GM21526 (cell line): ENCODE data around the gene LTB4R2.

Source experiments
- ATAC-seq: cut with Tn5 transposase; IDR thresholded peaks from one replicate; pipeline ENCODE4 v1.9.1; 2021; ENCODE audit warnings: moderate library complexity; ENCODE audit not compliant: unreplicated experiment, low FRiP score

LTB4R2 gene, protein sequence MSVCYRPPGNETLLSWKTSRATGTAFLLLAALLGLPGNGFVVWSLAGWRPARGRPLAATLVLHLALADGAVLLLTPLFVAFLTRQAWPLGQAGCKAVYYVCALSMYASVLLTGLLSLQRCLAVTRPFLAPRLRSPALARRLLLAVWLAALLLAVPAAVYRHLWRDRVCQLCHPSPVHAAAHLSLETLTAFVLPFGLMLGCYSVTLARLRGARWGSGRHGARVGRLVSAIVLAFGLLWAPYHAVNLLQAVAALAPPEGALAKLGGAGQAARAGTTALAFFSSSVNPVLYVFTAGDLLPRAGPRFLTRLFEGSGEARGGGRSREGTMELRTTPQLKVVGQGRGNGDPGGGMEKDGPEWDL

DNA sequence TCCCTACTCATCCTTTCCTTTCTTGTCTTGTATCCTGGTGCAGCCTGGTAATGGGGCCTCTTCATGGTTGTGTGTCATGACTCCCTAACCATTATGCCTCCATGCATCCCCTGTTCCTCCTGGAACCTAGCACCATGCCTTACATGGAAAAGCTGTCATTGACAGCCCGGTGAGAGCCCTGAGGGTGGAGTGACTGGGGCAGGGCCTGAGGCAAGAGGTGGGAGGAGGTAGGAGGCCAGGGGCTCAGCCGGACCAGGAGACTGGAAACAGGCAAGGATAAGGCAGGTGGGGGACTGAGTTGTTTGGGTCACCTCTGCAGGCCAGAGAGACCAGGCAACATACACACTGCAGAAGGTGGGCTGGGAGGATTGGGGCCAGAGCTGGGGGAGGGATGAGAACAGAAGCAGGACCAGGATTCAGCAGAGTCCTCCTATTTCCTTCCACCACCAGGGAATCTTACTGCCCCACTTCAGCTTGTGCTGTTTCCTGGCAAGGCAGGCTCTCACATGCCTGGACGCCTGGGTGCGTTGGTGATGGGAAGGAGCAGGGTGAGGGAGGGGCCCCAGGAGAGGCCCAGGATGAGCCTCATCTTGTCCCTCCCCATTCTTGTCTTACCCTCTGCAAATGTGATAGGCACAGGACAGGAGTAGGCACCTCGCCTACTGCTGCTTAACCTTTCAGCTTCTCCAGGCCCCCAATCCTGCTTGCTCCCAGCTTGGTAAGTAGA, at the start of gene LTB4R2:
Gene LTB4R2, plus strand, starts transcription at position 603 of the 727 bp plus-strand sequence. CDS start 525 bp downstream, outside the sequence.
- ATAC-seq, result no peak

DNA sequence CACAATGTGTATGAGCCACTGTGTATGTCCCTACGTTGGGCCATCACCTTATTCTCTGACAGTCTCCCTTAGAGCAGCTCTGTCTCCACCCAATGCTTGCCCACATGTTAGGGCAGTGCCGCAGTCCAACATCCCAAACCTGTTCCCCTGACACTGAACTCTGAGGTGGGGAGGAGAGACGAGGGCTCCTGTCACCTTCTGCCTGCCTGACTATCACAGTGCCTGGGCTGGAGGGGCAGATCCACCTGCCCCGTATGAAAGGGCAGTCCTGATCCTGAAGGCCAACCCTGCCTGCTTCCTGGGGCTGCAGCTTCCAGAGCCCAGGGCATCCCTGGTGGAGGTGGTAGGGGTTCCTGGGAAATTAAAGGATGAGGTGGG, 49.2 kb upstream of the LTB4R2 start:
- no peak for ATAC-seq

DNA sequence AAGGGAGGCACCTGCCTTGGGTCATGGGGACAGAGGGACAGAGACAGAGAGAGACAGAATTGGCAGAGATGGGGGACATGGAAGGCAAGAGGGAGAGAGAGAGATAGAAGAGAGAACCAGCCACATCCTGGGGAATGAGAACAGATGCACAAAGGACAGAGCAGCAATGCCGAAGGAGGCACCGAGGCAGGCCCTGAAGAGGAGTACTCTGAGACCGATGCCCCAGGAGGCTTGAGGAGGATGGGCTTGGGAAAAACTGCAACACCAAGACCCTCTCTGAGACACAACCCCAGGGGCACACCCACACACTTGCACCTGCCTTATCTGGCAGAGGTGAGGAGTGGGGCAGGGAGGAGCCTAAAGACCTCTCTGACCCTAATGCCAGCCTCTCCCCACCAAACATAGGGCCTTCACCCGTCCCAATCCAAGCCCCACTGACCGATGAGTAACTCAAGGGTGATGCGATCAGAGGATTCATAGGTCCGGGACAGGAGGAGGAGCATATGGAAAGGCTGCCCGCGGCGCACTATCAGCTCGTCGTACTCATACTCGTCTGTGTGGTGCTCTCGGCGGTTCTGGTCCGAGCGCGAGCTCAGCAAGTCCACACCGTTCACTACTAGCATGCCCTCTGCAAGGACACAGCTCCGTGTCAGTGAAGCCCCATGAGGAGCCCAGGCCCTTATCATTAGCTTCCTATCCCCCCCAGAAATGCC, 48.5 kb upstream of the LTB4R2 start:
- no peak for ATAC-seq

DNA sequence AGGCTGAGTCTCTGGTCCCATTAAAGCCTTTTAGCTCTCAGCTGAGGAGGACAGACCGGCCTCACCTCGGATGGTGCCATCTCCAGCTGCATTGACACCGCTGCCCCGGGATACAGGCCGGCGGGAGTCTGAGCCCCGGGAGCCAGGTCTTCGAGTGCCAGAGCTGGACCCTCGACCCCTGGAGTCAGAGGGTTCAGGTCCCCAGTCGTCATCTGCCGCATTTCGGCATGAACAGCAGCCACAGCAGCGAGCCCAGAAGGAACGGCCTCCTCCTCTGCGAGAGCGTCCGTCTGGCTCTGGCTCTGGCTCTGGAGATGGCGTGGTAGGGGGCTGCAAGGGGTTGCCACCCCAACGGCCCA, 48.0 kb upstream of the LTB4R2 start:
- no peak for ATAC-seq

DNA sequence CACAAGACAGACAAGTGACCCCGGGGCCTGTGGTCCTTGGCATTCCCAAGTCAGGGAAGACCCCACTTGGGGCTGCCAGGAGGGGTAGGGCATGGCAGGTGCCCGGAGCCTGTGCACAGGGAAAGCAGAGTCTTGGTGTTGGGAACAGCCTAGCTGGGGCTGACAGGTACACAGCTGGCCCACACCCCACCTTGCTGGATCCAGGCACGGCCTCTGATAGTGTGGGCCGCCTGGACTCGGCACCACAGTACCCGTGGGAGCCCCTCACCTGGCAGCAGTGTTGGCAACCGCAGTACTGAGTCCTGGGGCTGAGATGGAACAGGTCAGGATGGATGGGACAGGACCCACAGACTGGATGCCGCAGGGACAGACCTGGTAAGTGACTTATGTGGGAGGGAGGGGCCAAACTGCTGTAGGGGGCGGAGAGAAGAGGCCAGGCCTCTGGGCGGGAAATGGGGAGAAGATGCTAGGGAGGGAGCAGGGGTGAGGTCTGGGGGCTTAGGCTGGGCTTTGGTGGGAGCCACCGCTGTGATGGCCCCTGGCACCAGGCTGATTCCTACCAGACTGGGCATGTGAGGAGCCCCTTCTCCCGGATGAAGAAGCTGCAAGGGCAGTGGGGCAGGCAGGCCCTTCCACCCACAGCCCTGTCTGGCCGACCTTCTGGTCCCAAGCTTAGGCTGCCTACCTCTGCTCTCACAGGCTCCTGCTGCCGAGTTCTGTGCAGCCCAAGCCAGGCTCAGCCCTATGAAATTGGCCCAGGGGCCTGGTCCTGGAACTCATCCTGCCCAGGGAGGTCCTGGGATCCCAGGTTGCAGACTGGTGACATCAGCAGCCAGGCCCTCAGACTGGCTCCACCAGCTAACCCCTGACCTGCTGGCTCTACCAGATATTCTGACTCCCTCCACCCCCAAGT, 46.9 kb upstream of the LTB4R2 start, which contains the start of gene TGM1:
Gene TGM1, minus strand, starts transcription at position 357 of the 913 bp plus-strand sequence. CDS start 825 bp downstream, outside the sequence.
- no peak for ATAC-seq

DNA sequence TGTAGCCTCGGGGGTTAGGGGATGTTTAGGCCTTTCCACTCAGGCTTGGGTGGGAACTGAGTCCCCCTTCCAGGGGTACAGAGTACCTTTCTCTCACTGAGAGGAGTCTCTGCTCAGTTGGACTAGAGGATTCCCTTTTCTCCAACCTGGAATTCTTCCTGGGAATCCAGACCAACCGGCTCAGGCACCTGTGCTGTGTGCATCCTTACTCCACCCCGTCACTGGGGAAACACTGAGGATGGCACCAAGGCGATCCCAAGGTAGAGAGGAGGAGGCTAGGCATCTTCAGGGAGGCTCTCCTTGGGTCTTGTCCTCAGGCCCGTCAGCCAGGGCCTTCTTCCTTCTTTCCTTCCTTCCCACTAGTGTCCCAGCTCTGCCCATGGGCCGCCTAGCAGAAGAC, 46.1 kb upstream of the LTB4R2 start:
- ATAC-seq, result no peak

DNA sequence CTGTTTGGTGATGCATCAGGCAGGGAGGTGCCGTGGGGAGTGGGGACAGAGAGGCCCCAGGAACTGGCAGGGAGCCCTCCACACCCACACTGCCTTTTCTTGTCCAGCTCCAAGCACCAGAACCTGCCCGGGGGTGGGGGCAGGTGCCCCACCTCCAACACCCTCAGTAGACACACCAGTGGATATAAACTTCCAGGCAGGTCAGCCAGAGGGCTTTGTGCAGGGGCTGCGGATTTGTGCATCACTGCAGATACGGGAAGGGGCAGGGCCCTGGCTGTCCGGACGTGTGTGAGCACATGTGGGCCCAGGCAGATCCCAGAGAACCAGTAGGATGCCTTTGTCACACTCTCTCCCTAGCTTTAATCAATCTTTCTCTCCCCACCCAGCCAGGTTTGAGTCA, 45.6 kb upstream of the LTB4R2 start:
- ATAC-seq, result no peak

DNA sequence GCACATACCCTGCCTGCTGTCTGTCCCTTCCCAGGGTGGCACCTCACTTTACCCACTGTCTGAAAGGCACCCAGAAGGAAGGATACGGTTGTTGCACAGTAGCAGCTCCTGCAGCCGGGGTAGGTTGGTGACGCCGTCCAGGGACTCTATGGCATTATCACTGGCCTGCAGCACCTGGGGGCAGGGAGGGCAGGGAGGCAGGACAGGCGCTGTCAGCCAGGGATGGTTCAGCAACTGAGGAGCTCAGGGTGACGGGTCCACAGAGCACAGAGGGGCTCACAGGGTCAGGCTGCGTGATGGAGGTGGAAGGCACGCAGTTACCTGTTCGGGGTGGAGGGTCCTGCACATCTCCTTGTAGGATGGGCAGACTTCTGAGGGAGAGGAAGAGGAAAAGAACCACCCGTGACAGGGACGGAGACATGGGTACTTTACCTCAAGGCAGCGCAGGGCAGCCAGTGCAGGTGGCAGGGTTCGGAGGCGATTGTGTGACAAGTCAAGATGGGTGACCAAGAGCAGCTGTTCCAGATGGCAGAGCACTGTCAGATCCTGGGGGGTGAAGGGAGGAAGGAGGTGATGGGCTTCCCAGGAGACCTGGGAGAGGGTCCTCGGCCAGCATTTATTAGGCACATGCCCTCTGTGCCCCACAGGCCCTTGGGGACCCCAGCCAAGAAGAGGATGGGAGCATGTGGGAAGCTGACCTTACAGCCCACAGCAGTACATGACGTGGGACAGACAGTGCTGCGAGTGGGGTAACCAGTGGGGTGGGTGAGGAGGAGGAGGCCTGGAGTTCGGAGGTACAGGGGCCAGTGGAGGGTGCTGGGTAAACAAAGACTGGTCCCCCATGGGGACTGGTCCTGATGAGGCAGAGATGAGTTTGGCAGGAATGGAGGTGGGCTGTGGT, 43.3 kb upstream of the LTB4R2 start:
- ATAC-seq, result no peak

DNA sequence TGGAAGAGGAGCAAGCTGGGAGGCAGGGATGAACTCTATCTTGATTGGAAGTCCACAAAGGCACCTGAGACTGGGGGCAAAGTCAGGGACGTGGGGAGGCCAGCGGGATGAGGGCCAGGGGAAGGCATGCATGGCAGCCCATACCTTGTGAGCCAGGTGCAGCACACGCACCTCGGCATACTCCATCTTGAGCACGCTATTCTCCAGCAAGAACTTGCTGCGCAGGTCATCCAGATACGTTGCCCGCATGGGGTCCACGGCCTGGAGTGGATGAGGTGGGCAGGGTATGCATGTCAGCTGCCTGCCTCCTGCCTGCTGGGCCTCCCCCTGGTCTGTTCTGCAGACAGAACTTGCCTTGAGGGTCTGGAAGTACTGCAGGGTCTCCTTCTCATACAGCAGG, 42.4 kb upstream of the LTB4R2 start:
- ATAC-seq, result no peak

DNA sequence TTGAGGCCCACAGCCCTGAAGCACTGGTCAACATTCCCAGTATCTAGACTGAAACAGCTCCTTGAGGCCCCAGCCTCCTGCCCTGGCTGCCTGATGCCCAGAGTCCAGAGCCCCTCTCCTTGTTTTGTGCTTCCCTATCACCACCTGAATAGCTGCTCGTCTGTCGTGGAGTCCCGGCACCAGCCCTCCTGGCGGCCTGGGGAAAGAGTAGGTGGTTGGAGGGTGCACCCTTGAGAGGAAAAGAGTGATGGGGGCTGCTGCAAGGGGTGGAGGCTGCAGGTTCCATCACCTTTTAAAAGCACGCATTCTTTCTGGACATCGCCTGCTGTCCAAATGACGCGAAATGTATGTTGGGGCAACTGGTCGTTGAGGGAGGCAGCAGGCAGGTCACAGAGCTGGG, 41.7 kb upstream of the LTB4R2 start:
- no peak for ATAC-seq

DNA sequence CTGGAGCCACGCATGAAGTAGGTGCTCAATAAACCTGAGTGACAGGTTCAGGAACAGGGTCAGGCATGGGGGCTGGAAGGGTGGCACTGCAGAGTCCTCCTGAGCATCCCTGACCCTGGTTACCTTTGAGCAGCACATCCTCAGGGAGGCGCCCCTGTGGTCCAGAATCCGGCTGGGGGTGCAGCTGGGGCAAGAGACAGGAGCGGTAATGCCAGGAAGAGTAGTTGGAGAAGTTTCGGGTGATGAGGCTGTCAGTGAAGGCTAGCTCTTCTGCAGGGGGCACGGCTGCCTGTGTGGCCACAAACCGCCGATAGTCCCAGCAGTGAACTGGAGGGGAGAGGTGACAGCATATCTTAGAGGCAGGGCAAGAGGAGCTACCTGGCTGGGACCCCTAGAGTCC, 40.6 kb upstream of the LTB4R2 start:
- ATAC-seq, result no peak

DNA sequence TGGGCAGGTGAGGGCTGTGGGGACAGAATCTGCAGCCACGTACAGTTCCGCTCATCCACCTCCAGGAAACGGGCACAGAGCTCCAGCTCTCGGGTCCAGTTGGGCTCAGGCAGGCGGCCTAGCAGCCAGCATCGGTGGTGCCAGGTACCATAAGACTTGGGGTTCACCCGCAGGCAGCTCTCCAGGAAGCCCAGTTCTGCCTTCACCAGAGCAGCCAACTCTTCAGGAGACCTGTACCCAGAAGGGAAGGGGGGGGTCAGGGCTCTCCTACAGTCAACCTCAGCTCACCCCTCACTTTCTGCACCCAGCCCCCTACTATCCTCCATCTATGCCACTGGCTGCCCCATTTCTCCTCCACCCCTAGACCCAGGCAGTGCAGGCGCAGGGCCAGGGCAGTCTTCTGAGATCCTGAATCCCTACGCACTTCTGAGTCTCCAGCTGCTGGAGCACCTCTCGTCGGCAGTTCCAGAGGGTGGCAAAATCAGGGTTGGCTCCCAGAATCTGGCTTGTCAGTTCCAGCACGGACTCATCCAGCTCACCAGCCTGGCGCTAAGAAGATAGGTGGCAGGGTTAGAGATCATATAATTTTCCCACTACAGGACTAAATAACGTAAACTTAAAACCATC, 39.9 kb upstream of the LTB4R2 start:
- no peak for ATAC-seq

DNA sequence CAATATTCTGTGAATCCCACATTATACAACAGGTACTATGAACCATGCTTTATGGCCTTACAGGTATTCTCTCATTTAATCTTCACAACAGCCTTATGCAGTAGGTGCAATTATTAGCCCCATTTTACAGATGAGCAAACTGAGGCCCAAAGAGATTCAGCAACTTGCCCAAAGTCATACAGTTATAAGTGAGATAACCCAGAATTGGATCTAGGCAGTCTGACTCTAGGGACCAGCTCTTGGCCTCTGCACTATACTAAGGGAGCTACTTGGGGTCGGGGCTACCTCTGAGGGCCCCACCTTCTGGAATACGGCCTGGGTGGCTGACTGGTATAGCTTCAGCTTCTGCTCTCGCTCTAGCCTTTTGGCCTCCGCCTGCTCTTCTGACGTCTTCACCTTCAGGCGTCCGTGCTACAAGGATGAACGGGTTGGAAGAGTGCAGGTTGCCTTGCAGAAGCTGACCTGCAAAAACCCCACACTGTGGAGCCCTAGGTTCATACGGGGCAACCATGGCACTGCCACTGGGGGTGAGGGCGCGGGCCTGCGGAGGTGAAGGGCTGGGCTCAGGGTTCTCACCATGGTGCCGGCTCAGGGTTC, 39.3 kb upstream of the LTB4R2 start:
- ATAC-seq, result no peak

DNA sequence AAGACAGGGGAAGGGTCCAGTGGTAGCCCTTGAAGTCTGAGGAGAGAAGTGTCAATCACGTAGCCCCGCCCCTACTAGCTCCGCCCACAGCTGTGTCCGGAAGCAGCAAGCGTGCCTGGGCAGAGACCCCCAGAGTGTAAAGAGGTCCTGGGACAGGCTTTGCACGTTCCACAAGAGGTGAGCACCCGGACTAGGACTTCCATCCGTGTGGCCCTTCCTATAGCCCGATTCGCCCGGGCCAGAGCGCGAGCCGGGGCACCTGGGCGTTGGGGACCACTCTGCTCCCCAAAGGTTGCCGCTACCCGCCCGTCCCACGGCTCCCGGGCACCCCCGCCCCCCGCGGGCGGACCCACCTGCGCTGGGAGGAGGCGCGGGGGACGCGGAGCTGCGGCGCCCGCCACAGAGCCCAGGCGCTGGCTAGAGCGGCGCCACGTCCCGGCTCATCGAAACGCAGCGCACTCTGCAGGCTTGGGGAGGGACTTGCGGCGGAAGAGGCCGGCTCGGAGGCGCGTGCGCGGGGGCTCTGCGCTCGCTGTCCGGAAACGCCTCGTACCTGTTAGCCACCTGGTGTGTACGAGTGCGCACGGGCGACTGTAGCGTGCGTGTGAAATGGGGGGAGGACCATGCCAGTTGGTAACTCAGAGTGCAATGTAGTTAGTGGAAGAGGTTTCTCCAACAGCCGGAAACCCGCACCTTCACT, 38.7 kb upstream of the LTB4R2 start, which contains the start of gene RABGGTA:
Gene RABGGTA, minus strand, starts transcription at position 464 of the 700 bp plus-strand sequence. CDS start 482 bp downstream, outside the sequence.
- ATAC-seq, result peak; percentile 75

DNA sequence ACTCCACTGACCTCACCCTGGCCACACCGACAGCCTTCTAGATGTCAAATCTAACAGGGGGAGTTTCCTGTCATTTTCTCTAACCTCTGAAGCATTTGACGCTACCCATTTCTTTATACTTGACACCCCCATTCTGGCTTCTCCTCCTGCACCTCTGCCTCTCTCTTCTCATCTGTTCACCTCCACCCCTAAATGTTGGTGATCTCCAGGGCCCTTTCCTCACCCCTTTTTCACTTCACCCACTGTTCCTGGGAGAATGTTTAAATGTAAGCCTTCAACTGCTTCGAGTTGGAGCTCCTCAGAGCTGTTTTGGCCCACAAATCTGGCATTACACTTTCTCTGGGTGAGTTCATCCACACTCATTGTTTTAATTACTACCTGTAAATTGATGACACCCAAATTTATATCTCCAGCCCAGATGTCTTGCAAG, 38.1 kb upstream of the LTB4R2 start:
- ATAC-seq, result no peak

DNA sequence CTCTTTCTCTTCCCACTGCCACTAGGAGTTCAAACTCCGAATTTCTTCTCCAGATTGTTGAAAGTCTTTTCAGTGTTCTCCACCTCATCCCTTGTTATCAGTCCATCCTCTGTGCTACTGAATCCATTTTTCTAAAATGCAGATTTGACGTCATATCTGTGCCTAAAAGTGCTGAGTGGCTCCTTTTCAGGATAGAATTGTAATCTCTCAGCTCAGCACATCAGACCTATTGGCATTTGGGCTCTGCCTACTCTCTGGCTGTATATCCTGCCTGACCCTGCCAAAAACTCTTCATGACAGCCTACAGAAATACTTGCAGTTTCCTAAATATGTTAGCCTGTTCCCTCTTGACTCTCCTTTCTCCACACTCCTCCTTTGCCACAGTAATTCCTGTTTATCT, 37.5 kb upstream of the LTB4R2 start:
- ATAC-seq, result no peak

DNA sequence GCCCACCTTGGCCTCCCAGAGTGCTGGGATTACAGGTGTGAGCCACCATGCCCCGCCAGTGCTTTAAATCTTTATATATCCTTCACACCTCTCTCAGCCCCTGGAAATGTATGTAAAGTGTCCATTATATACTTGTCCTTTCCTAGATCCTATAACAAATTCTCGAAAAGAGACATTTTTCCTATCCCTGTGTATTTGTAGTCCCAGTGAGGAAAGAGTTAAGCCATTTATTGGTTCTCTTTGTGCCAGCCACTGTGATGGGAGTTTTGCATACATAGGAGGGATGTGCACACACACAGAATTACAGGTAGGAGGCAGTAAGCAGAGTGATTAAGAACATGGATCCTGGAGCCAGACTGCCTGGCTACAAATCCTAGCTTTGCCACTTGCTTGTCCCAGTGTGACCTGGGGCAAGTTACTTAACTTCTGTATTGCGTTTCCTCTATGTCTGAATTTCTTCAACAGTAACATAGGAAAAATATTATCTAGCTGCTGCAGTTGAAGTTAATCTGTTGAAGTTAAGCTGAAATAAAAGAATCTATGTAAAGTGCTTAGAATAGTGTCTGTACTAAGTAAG, 36.4 kb upstream of the LTB4R2 start:
- ATAC-seq, result no peak
